K562 (cell line): ENCODE measurements around the gene MED22. TPM values are rescaled to one million over a fixed set of nuclear protein-coding genes. Genes with fewer than 3 reads are reported as not detected.

Experiments
- ATF3 ChIP-seq, 2 experiments: fragments of 450-650 bp in 1 of 2; sonication (generic) in 1 of 2; formaldehyde crosslinking in 1 of 2; IDR thresholded peaks in 1 of 2; conservative IDR thresholded peaks in 1 of 2; 2 replicates each; pipeline versions ENCODE4 v1.6.1 to v1.8.1; 2016 to 2023; ENCODE audit warnings: mild to moderate bottlenecking in 2 of 2, moderate library complexity in 2 of 2, inconsistent platforms in 1 of 2, missing genetic modification reagents in 1 of 2
- ATF4 ChIP-seq: fragments of 450-650 bp; formaldehyde crosslinking; IDR thresholded peaks from 2 replicates; pipeline ENCODE4 v1.4.0; 2022; ENCODE audit warnings: mild to moderate bottlenecking, moderate library complexity
- BRD9 ChIP-seq: fragments of 450-650 bp; IDR thresholded peaks from 2 replicates; pipeline ENCODE4 v1.6.1; 2018; ENCODE audit warnings: low read depth; ENCODE audit not compliant: partially characterized antibody
- CTCF ChIP-seq, 3 experiments: IDR thresholded peaks in 2 of 3; conservative IDR thresholded peaks in 1 of 3; 2 replicates each; pipeline ENCODE4 v1.5.1; 2011 to 2012; ENCODE audit warnings: low read length in 3 of 3, mild to moderate bottlenecking in 3 of 3, control low read depth in 2 of 3, improper control_type of control experiment in 1 of 3, inconsistent platforms in 1 of 3, low read depth in 1 of 3, mixed read lengths in 1 of 3, moderate library complexity in 1 of 3; ENCODE audit not compliant: insufficient read depth in 2 of 3
- ELK3 ChIP-seq: fragments of 450-650 bp; formaldehyde crosslinking; IDR thresholded peaks from 2 replicates; pipeline ENCODE4 v1.4.0; 2020; ENCODE audit warnings: mild to moderate bottlenecking
- ETS1 ChIP-seq: conservative IDR thresholded peaks from 2 replicates; pipeline ENCODE4 v1.6.1; 2011; ENCODE audit warnings: low read depth, mild to moderate bottlenecking, low read length; ENCODE audit not compliant: control insufficient read depth
- JUN ChIP-seq, 2 experiments: sonication (generic) in 1 of 2; formaldehyde crosslinking in 1 of 2; IDR thresholded peaks; 2 replicates each; pipeline versions ENCODE4 v1.6.1 to v1.8.0; 2012 to 2022; ENCODE audit warnings: borderline replicate concordance in 2 of 2, mild to moderate bottlenecking in 2 of 2, improper control_type of control experiment in 1 of 2, low read depth in 1 of 2, low read length in 1 of 2, missing genetic modification reagents in 1 of 2
- KDM5B ChIP-seq: fragments of 200-600 bp; sonication (generic); IDR thresholded peaks from 2 replicates; pipeline ENCODE4 v1.6.1; 2012; ENCODE audit warnings: low read depth, mild to moderate bottlenecking, moderate library complexity, low read length, control low read depth, inconsistent platforms; ENCODE audit not compliant: insufficient replicate concordance
- MBD1 ChIP-seq: fragments of 250-450 bp; sonication (Bioruptor Pico); IDR thresholded peaks from 2 replicates; pipeline ENCODE4 v1.8.0; 2022; ENCODE audit warnings: inconsistent platforms
- MLX ChIP-seq, 2 experiments: fragments of 450-650 bp in 1 of 2; sonication (generic) in 1 of 2; formaldehyde crosslinking; conservative IDR thresholded peaks; 2 replicates each; pipeline versions ENCODE4 v1.4.0 to v1.8.1; 2020 to 2022; ENCODE audit warnings: mild to moderate bottlenecking in 1 of 2, missing genetic modification reagents in 1 of 2
- TCFL5 ChIP-seq: fragments of 250-450 bp; sonication (Bioruptor Pico); conservative IDR thresholded peaks from 2 replicates; pipeline ENCODE4 v1.6.1; 2021; ENCODE audit warnings: mild to moderate bottlenecking, moderate library complexity, matching md5 sums
- ZNF444 ChIP-seq: fragments of 250-450 bp; sonication (Bioruptor Pico); IDR thresholded peaks from 2 replicates; pipeline ENCODE4 v1.4.0; 2020; ENCODE audit warnings: mild to moderate bottlenecking, moderate library complexity
- ZNF584 ChIP-seq: fragments of 200-800 bp; sonication (Bioruptor generic); IDR thresholded peaks from 2 replicates; pipeline ENCODE4 v1.6.1; 2016; ENCODE audit warnings: low read depth, mild to moderate bottlenecking, missing genetic modification characterization, missing compliant biosample characterization
- ZNF586 ChIP-seq: fragments of 450-650 bp; formaldehyde crosslinking; conservative IDR thresholded peaks from 2 replicates; pipeline ENCODE4 v1.4.0; 2020; ENCODE audit warnings: mild to moderate bottlenecking, moderate library complexity
- polyA plus RNA-seq, 8 experiments: library from polyadenylated mRNA; depleted of rRNA in 4 of 8; stranded (reverse) in 5 of 8; unstranded in 3 of 8; fragments of >200 nt; fragmentation: Nextera tagmentation in 2 of 8; fragmentation: Illumina TruSeq in 1 of 8; extraction: Ambion mirVana in 2 of 8; extraction: Trizol in 1 of 8; gene quantifications; 2 replicates each; pipeline versions ENCODE4 v1.2.1 to v1.2.3, GENCODE V29; 2011 to 2014; ENCODE audit warnings: inconsistent platforms in 1 of 8, missing spikeins in 1 of 8
- total RNA-seq, 7 experiments: library from RNA; depleted of rRNA in 6 of 7; stranded (reverse); fragments of >200 nt in 6 of 7; fragmentation: Illumina TruSeq in 2 of 7; extraction: Trizol in 2 of 7; gene quantifications; 2 replicates each; pipeline versions ENCODE4 v1.2.1 to v1.2.3, GENCODE V29; 2011 to 2021; ENCODE audit warnings: low replicate concordance in 1 of 7

The MED22 gene
- total and polyA plus RNA-seq, 9 of the 15 experiments (the other 6 are each of a cell fraction or from before 2014, with no cell fraction given): 0.73 to 35.6 (median 22.3) TPM

- TF ChIP-seq MBD1 (CRISPR knock-in tag) (no peak), MLX (CRISPR knock-in tag; conservative IDR thresholded peaks at IDR 0.05) (no peak), ATF4 (no peak), ETS1 (peak; percentile 88), ATF3 (IDR thresholded peaks at IDR 0.05) (no peak), ATF3 (CRISPR knock-in tag; conservative IDR thresholded peaks at IDR 0.05) (no peak), TCFL5 (CRISPR knock-in tag) (no peak), ELK3 (no peak), BRD9 (no peak), CTCF (IDR thresholded peaks at IDR 0.05 in 2 of 3, conservative IDR thresholded peaks at IDR 0.05 in 1 of 3; ENCODE audit: insufficient read depth in 2 of 3, low read depth in 1 of 3, low read length in 3 of 3) (no peak; a peak in 1 of 6 replicates), KDM5B (peak; percentile 79), JUN (IDR thresholded peaks at IDR 0.05; ENCODE audit: borderline replicate concordance, low read depth, low read length) (no peak), JUN (CRISPR knock-in tag; IDR thresholded peaks at IDR 0.05; ENCODE audit: borderline replicate concordance) (no peak; the same call in 1 of the 2 replicates), ZNF584 (CRISPR knock-in tag) (no peak), ZNF586 (CRISPR knock-in tag) (no peak), ZNF444 (CRISPR knock-in tag) (no peak)
Observed at GRCh38 chr9:133375724-133376654, 28.1 kb upstream of the MED22 start, which contains the start of the genes STKLD1 and SURF4 (continued).
